Fibroblast of the aortic adventitia (primary cell): Measurements from ENCODE around the gene ATP5ME. TPM values are rescaled to one million over a fixed set of nuclear protein-coding genes. Genes with fewer than 3 reads are reported as not detected.

Source experiments
- DNase-seq: peaks from one replicate; pipeline ENCODE4 v3.0.0-alpha.2; 2010; ENCODE audit warnings: low read depth
- H3K4me3 ChIP-seq: 2 replicates; pipeline ENCODE4 v1.5.1; 2011; ENCODE audit warnings: low read depth, mild to moderate bottlenecking, control low read depth, low read length, moderate library complexity
- total RNA-seq: library from RNA; depleted of rRNA; stranded (reverse); fragments of >200 nt; gene quantifications from 2 replicates; pipeline ENCODE4 v1.2.3, GENCODE V29; 2012; ENCODE audit warnings: low replicate concordance
- TF ChIP-seq, protein P1 (sequence below): IDR thresholded peaks from 2 replicates; pipeline ENCODE4 v1.5.1; 2011; ENCODE audit warnings: mild to moderate bottlenecking, low read length, control low read depth, inconsistent platforms; ENCODE audit not compliant: insufficient read depth

Gene ATP5ME
- total RNA-seq, 1 donor: 74.3 TPM

GRCh38 chr4:683247-683897, 9.3 kb upstream of the ATP5ME start:
- no peak for DNase-seq
- TF ChIP-seq, protein P1, sequence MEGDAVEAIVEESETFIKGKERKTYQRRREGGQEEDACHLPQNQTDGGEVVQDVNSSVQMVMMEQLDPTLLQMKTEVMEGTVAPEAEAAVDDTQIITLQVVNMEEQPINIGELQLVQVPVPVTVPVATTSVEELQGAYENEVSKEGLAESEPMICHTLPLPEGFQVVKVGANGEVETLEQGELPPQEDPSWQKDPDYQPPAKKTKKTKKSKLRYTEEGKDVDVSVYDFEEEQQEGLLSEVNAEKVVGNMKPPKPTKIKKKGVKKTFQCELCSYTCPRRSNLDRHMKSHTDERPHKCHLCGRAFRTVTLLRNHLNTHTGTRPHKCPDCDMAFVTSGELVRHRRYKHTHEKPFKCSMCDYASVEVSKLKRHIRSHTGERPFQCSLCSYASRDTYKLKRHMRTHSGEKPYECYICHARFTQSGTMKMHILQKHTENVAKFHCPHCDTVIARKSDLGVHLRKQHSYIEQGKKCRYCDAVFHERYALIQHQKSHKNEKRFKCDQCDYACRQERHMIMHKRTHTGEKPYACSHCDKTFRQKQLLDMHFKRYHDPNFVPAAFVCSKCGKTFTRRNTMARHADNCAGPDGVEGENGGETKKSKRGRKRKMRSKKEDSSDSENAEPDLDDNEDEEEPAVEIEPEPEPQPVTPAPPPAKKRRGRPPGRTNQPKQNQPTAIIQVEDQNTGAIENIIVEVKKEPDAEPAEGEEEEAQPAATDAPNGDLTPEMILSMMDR: no peak
- H3K4me3 ChIP-seq: no peak overlapping the region

- TF ChIP-seq, protein P1: no peak
- DNase-seq: no peak
- H3K4me3 ChIP-seq: no peak overlapping the region
These were observed 8.6 kb upstream of the ATP5ME start for GRCh38 chr4:682490-683172.

DNA sequence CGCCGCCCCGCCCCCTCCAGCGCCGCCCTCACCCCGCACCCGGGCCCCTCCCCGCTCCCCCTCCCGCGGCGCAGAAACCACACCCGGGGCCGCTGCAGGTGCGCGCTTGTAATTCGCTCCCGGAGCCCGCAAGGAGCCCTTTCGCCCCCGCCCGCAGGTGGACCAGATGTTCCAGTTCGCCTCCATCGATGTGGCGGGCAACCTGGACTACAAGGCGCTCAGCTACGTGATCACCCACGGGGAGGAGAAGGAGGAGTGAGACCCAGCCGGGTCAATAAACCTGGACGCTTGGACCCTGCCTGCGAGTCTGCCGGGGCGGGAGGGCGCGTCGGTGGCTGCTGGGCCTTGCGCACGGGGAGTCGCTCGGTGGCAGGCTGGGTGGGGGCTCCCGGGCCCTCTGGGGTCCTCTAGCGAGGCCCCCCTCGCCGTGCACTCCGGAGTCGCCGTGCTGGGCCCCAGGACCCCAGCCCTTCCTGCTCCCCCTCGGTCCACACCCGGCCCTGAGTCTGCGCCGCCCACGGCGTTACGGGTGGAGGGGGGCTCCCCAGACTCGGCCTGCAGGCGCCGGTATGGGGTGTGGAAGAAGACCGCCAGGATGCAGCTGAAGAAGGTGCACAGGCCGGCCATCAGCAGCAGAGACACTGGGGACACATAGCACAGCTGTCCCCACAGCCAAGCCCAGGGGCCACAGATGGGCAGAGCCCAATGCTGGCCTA, 7.8 kb upstream of the ATP5ME start:
- H3K4me3 ChIP-seq: no peak overlapping the region
- no peak for DNase-seq
- TF ChIP-seq, protein P1: no peak

DNA sequence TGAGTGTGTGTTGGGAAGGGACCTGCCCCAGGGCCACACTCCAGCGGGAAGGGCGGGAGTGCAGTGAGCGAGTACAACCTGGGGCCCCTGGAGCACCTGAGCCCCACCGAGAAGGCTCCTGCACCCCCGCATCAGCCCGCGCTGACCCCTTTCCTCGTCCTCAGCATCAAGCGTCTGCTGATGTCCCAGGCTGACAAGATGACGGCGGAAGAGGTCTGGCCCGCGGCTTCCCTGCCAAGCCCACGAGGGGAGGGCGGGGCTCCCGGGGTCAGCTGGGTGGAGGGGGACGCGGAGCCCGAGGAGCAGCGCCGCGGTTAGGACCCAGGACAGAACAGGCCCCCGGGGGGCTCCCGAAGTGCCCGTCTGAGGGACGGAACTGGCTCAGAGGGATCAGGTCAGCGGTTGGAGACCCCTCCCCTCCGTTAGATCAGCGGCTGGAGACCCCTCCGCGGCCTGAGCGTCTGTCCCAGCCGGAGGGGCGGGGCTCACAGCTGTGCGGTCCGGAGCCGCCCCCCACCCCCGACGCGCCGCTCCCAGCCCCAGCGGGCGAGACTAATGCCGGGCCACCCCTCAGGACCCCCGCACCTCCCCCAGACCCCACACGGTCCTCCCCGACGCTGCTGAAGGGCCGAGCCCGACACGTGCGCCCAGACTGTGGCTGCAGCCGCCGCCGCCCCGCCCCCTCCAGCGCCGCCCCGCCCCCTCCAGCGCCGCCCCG, 7.0 kb upstream of the ATP5ME start:
- H3K4me3 ChIP-seq: peak overlapping the region; percentile 57
- DNase-seq: peak; percentile 22
- TF ChIP-seq, protein P1: no peak

DNA sequence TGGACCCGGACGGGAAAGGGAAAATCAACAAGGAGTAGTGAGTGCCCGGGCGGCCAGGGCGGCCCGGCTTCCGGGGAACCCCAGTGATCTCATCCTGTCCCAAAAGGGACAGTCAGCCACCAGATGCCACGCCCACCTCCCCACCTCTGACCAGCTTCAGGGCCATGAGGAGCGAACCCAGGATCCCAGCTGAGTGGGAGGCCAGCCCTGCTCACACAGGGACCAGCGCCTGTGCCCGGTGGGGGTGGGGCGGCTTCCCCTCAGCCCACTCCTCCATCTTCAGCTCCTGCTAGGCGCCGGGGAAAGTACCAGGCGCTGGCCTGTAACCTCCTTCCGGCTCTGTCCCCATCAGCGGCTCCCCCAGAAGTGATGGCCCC, 6.5 kb upstream of the ATP5ME start:
- no peak for DNase-seq
- H3K4me3 ChIP-seq: no peak overlapping the region
- TF ChIP-seq, protein P1: no peak

DNA sequence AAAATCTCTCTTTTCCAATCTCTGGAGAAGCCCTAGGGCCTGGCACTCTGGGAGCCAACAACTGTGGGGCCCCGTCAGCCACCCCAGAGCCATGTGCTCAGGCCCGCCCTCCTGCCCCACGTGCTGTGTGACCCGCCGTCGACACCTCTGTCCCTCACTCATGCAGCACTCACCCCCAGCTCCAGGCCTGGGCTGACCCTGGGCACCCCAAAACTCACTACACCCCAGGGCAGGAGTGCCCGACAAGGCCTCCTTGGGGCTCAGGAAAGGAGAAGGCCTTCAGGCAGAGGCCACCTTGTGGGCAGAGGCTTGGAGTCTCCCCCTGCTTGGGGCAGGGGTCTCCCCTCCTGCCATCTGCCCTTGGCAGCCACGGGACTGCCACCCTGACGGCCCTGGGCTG, 6.0 kb upstream of the ATP5ME start:
- TF ChIP-seq, protein P1: no peak
- H3K4me3 ChIP-seq: no peak overlapping the region
- no peak for DNase-seq
